22Rv1 (cell line): ENCODE results near the gene LNPEP.

Experiments used
- CTCF ChIP-seq: fragments of 450-650 bp; IDR thresholded peaks from 2 replicates; pipeline ENCODE4 v1.5.1; 2017; ENCODE audit warnings: mild to moderate bottlenecking
- ZFX ChIP-seq: fragments of 450-650 bp; IDR thresholded peaks from 2 replicates; pipeline ENCODE4 v1.6.1; 2017; ENCODE audit warnings: antibody characterized with exemption, borderline replicate concordance

GRCh38 chr5:97011567-97011966 lies 75.7 kb downstream of the LNPEP start:
- TF ChIP-seq CTCF (no peak), ZFX (no peak)
